ENCODE data around the gene HEPACAM. TPM values are rescaled to one million over a fixed set of nuclear protein-coding genes. Genes with fewer than 3 reads are reported as not detected.

The HEPACAM gene
- total and polyA plus RNA-seq, 4 experiments from 2014 or later: not detected

GRCh38 chr11:124875401-124875800, 60.4 kb downstream of the HEPACAM start:
- no peaks in the 10 kb centered on the region for H3K9me3 ChIP-seq (ENCODE audit: control insufficient read depth in 1 of 2, low read length in 2 of 2)
- H3K27ac ChIP-seq (ENCODE audit: low read depth, low read length): no peak overlapping the region
- POLR2A ChIA-PET (ENCODE audit: partially characterized antibody): interaction anchor here (1.3 to 1.5 kb wide), 5 partner anchors 10 to 236 kb away, joined by 4 to 24 read pairs (median 11); partner anchors contain the start of genes CCDC15, ROBO3 and TMEM218

DNA sequence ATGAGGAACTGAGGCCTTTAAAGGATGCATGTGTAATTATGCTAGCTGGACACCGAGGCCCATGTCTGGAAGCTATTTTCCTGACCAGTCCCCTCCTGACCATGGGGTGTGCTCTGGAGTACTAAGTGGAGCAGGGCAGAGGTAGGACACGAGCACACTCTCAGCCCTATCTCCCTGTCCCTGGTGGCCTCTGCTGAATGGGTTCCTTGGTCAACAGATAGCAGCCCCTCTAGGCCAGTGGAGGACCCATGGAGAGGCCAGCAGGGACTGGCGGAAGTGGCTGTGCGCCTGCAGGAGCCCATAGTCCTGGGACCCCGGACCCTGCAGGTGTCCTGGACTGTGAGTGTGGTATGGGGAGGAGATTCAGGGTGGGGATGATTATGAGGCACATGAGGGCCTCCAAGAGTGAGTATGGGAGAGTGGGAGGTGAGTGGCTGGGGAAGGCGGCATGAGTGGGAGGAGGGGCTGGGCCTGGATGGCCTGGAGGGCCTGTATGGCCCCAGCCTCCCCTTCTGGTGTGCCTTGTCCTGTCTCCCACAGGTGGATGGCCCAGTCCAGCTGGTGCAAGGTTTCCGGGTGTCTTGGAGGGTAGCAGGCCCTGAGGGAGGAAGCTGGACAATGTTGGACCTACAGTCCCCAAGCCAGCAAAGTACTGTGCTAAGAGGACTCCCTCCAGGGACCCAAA, 61.1 kb downstream of the HEPACAM start:
- CTCF ChIA-PET (ENCODE audit: partially characterized antibody): interaction anchor here (1.6 to 2.1 kb wide), 3 partner anchors 38 to 78 kb away, joined by 5 to 18 read pairs (median 12); no protein-coding TSS in a partner anchor
- Histone ChIP-seq H3K4me1 (ENCODE audit: insufficient read depth, low read length) (peaks cover 13% of the 10 kb centered on the region), H3K27me3 (ENCODE audit: insufficient read depth, low read length) (peaks cover 9% of the 10 kb centered on the region), H3K36me3 (ENCODE audit: insufficient read depth, low read length) (no peaks in the 10 kb centered on the region), H3K27ac (ENCODE audit: low read depth, low read length) (no peak overlapping the region), H3K9me3 (ENCODE audit: control insufficient read depth in 1 of 2, low read length in 2 of 2) (no peaks in the 10 kb centered on the region), H3K4me3 (ENCODE audit: low read length in 2 of 2) (no peak overlapping the region)
- POLR2A ChIA-PET (ENCODE audit: partially characterized antibody): no interaction called here
- peaks cover 4 to 33% (median 20%) of the 10 kb centered on the region in 4 donors for H3K4me1 Mint-ChIP-seq
- no peaks in the 10 kb centered on the region for H3K36me3 Mint-ChIP-seq
- peak overlapping the region in 4 of 8 donors; percentile 25 to 62 (median 42) for H3K4me3 Mint-ChIP-seq
- H3K27me3 Mint-ChIP-seq: peaks cover 29 to 36% of the 10 kb centered on the region in 2 donors
- no peak overlapping the region for H3K27ac Mint-ChIP-seq
- intact Hi-C loops (cut with micrococcal nuclease): loop anchor here (5.0 kb wide), 1 partner anchor 1013 kb away; the partner anchor contains the start of gene HYLS1
- no peak for DNase-seq
- no peaks in the 10 kb centered on the region for H3K9me3 Mint-ChIP-seq

More at GRCh38 chr11:124875401-124875800, 60.4 kb downstream of the HEPACAM start:
- peaks cover 13% of the 10 kb centered on the region for H3K4me1 ChIP-seq (ENCODE audit: insufficient read depth, low read length)
- Mint-ChIP-seq H3K27me3 (peaks cover 22 to 30% of the 10 kb centered on the region in 2 donors), H3K4me1 (peaks cover 4 to 33% (median 19%) of the 10 kb centered on the region in 4 donors), H3K36me3 (no peaks in the 10 kb centered on the region), H3K27ac (peak overlapping the region in 5 of 7 donors; percentile 0 to 79 (median 21)), H3K4me3 (peak overlapping the region in 7 of 8 donors; percentile 43 to 90 (median 78)), H3K9me3 (no peaks in the 10 kb centered on the region)
- intact Hi-C loops (cut with micrococcal nuclease): loop anchor here (5.0 kb wide), 1 partner anchor 1012 kb away; the partner anchor contains the start of gene HYLS1
- peaks cover 2% of the 10 kb centered on the region for H3K27me3 ChIP-seq (ENCODE audit: insufficient read depth, low read length)
- H3K4me3 ChIP-seq (ENCODE audit: low read length in 2 of 2): no peak overlapping the region
- no peak for DNase-seq
- CTCF ChIA-PET (ENCODE audit: partially characterized antibody): interaction anchor here (0.9 to 2.1 kb wide), 13 partner anchors 9 to 253 kb away, joined by 3 to 24 read pairs (median 8); partner anchors contain the start of genes ROBO4 and TBRG1
- H3K36me3 ChIP-seq (ENCODE audit: insufficient read depth, low read length): no peaks in the 10 kb centered on the region

GRCh38 chr11:124873951-124874350, 61.9 kb downstream of the HEPACAM start:
- intact Hi-C loops (cut with micrococcal nuclease): no loop called here
- Mint-ChIP-seq H3K36me3 (no peaks in the 10 kb centered on the region), H3K4me1 (peaks cover 7 to 41% (median 26%) of the 10 kb centered on the region in 4 donors), H3K27ac (no peak overlapping the region), H3K9me3 (no peaks in the 10 kb centered on the region), H3K27me3 (peaks cover 34 to 42% of the 10 kb centered on the region in 2 donors), H3K4me3 (peak overlapping the region in 2 of 8 donors; percentile 12 to 14)
- H3K4me3 ChIP-seq (ENCODE audit: low read length in 2 of 2): no peak overlapping the region
- ChIA-PET POLR2A (ENCODE audit: partially characterized antibody) (no interaction called here), CTCF (ENCODE audit: partially characterized antibody) (no interaction called here)
- H3K27me3 ChIP-seq (ENCODE audit: insufficient read depth, low read length): peaks cover 17% of the 10 kb centered on the region
- H3K36me3 ChIP-seq (ENCODE audit: insufficient read depth, low read length): no peaks in the 10 kb centered on the region
- H3K4me1 ChIP-seq (ENCODE audit: insufficient read depth, low read length): peaks cover 20% of the 10 kb centered on the region
- H3K27ac ChIP-seq (ENCODE audit: low read depth, low read length): no peak overlapping the region
- no peaks in the 10 kb centered on the region for H3K9me3 ChIP-seq (ENCODE audit: control insufficient read depth in 1 of 2, low read length in 2 of 2)
- no peak for DNase-seq

DNA sequence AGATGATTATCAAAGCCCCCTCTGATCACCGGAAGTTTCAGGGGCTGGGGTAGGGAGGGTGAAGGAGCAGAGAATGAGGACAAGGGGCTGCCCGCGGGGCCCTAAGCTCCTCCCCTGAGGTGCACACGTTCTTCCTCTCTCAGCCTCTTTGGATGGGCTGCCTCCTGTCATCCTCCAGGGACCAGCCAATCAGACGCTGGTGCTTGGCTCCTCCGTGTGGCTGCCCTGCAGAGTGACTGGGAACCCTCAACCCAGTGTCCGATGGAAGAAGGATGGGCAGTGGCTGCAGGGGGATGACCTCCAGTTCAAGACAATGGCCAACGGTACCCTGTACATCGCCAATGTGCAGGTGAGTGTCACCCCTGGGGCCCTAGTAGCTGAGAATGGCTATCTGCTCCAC, 63.1 kb downstream of the HEPACAM start:
- Histone ChIP-seq H3K4me1 (ENCODE audit: insufficient read depth, low read length) (peaks cover 28% of the 10 kb centered on the region), H3K9me3 (ENCODE audit: control insufficient read depth in 1 of 2, low read length in 2 of 2) (no peaks in the 10 kb centered on the region), H3K4me3 (ENCODE audit: low read length in 2 of 2) (no peak overlapping the region), H3K27ac (ENCODE audit: low read depth, low read length) (no peak overlapping the region), H3K36me3 (ENCODE audit: insufficient read depth, low read length) (no peaks in the 10 kb centered on the region), H3K27me3 (ENCODE audit: insufficient read depth, low read length) (peaks cover 29% of the 10 kb centered on the region)
- Mint-ChIP-seq H3K4me1 (peaks cover 16 to 44% (median 28%) of the 10 kb centered on the region in 4 donors), H3K9me3 (no peaks in the 10 kb centered on the region), H3K27me3 (peaks cover 44 to 54% of the 10 kb centered on the region in 2 donors), H3K4me3 (no peak overlapping the region), H3K27ac (no peak overlapping the region), H3K36me3 (no peaks in the 10 kb centered on the region)
- CTCF ChIA-PET (ENCODE audit: partially characterized antibody): no interaction called here
- DNase-seq: no peak
- intact Hi-C loops (cut with micrococcal nuclease): no loop called here
- POLR2A ChIA-PET (ENCODE audit: partially characterized antibody): no interaction called here

DNA sequence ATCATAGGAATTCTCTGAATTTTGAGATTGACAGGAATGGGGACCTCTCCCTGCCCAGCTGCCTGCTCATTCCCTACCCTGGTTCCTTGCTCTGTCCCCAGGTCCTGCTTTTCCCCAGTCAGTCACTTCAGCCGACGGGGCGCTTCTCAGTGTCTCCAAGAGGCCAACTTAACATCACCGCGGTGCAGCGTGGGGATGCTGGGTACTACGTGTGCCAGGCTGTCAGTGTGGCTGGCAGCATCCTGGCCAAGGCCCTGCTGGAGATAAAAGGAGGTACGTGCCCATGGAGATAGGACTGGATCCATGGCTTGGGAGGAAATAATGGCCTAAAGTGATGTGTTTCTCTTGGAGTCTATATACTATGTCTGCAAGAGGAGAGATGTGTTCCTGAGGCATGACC, 63.6 kb downstream of the HEPACAM start:
- H3K36me3 ChIP-seq (ENCODE audit: insufficient read depth, low read length): no peaks in the 10 kb centered on the region
- H3K36me3 Mint-ChIP-seq: no peaks in the 10 kb centered on the region
- intact Hi-C loops (cut with micrococcal nuclease): no loop called here
- no peak for DNase-seq
- peaks cover 32% of the 10 kb centered on the region for H3K27me3 ChIP-seq (ENCODE audit: insufficient read depth, low read length)
- ChIA-PET CTCF (ENCODE audit: partially characterized antibody) (no interaction called here), POLR2A (ENCODE audit: partially characterized antibody) (no interaction called here)
- no peaks in the 10 kb centered on the region for H3K9me3 ChIP-seq (ENCODE audit: control insufficient read depth in 1 of 2, low read length in 2 of 2)
- H3K4me3 ChIP-seq (ENCODE audit: low read length in 2 of 2): no peak overlapping the region
- H3K27me3 Mint-ChIP-seq: peaks cover 47 to 59% of the 10 kb centered on the region in 2 donors
- no peak overlapping the region for H3K4me3 Mint-ChIP-seq
- peaks cover 27% of the 10 kb centered on the region for H3K4me1 ChIP-seq (ENCODE audit: insufficient read depth, low read length)
- peaks cover 18 to 44% (median 27%) of the 10 kb centered on the region in 4 donors for H3K4me1 Mint-ChIP-seq
- H3K27ac ChIP-seq (ENCODE audit: low read depth, low read length): no peak overlapping the region
- H3K27ac Mint-ChIP-seq: no peak overlapping the region
- H3K9me3 Mint-ChIP-seq: no peaks in the 10 kb centered on the region

GRCh38 chr11:124870430-124870829, 65.4 kb downstream of the HEPACAM start:
- H3K9me3 Mint-ChIP-seq: no peaks in the 10 kb centered on the region
- POLR2A ChIA-PET (ENCODE audit: partially characterized antibody): no interaction called here

GRCh38 chr11:124869856-124870387, 65.9 kb downstream of the HEPACAM start:
- intact Hi-C loops (cut with micrococcal nuclease): no loop called here

More at GRCh38 chr11:124870430-124870829, 65.4 kb downstream of the HEPACAM start:
- CTCF ChIA-PET (ENCODE audit: partially characterized antibody): interaction anchor here (0.9 kb wide), 1 partner anchor 231 kb away, joined by 3 read pairs; no protein-coding TSS in a partner anchor
- intact Hi-C loops (cut with micrococcal nuclease): no loop called here
- Histone ChIP-seq H3K27me3 (ENCODE audit: insufficient read depth, low read length) (peaks cover 49% of the 10 kb centered on the region), H3K4me1 (ENCODE audit: insufficient read depth, low read length) (peaks cover 30% of the 10 kb centered on the region), H3K9me3 (ENCODE audit: control insufficient read depth in 1 of 2, low read length in 2 of 2) (no peaks in the 10 kb centered on the region), H3K4me3 (ENCODE audit: low read length in 2 of 2) (no peak overlapping the region), H3K27ac (ENCODE audit: low read depth, low read length) (no peak overlapping the region), H3K36me3 (ENCODE audit: insufficient read depth, low read length) (no peaks in the 10 kb centered on the region)
- Mint-ChIP-seq H3K4me1 (peaks cover 19 to 49% (median 34%) of the 10 kb centered on the region in 4 donors), H3K4me3 (peak overlapping the region in 3 of 8 donors; percentile 7 to 45 (median 40)), H3K36me3 (no peaks in the 10 kb centered on the region), H3K27me3 (peaks cover 57 to 69% of the 10 kb centered on the region in 2 donors), H3K27ac (no peak overlapping the region)
- DNase-seq: no peak

More at GRCh38 chr11:124869856-124870387, 65.9 kb downstream of the HEPACAM start:
- CTCF ChIA-PET (ENCODE audit: partially characterized antibody): interaction anchor here (0.9 kb wide), 1 partner anchor 230 kb away, joined by 3 read pairs; no protein-coding TSS in a partner anchor
- Mint-ChIP-seq H3K36me3 (no peaks in the 10 kb centered on the region), H3K4me3 (no peak overlapping the region), H3K27me3 (peaks cover 59 to 70% of the 10 kb centered on the region in 2 donors), H3K9me3 (no peaks in the 10 kb centered on the region), H3K4me1 (peaks cover 19 to 47% (median 34%) of the 10 kb centered on the region in 4 donors), H3K27ac (no peak overlapping the region)
- peaks cover 54% of the 10 kb centered on the region for H3K27me3 ChIP-seq (ENCODE audit: insufficient read depth, low read length)
- no peaks in the 10 kb centered on the region for H3K36me3 ChIP-seq (ENCODE audit: insufficient read depth, low read length)
- peaks cover 35% of the 10 kb centered on the region for H3K4me1 ChIP-seq (ENCODE audit: insufficient read depth, low read length)
- no peaks in the 10 kb centered on the region for H3K9me3 ChIP-seq (ENCODE audit: control insufficient read depth in 1 of 2, low read length in 2 of 2)
- no peak for DNase-seq
- POLR2A ChIA-PET (ENCODE audit: partially characterized antibody): no interaction called here
- no peak overlapping the region for H3K27ac ChIP-seq (ENCODE audit: low read depth, low read length)
- no peak overlapping the region for H3K4me3 ChIP-seq (ENCODE audit: low read length in 2 of 2)

Measured in CD4-positive, alpha-beta memory T cell (primary cell).